GM19438 (cell line): ENCODE measurements around the gene OBP2A.
"Not testable (repeated sequence)": the region's sequence is repeated elsewhere in the genome, so short reads cannot be mapped to it uniquely, and the experiment has no call there.

Experiments used
- ATAC-seq: cut with Tn5 transposase; IDR thresholded peaks from one replicate; pipeline ENCODE4 v1.9.1; 2021; ENCODE audit warnings: low read depth; ENCODE audit not compliant: unreplicated experiment

Gene OBP2A

GRCh38 chr9:135545646-135546176, at the start of gene OBP2A:
Gene OBP2A (plus strand): TSS chr9:135546126. CDS start chr9:135546181, 55 bp downstream.
- ATAC-seq: not testable (repeated sequence)

GRCh38 chr9:135498381-135499126, 47.4 kb upstream of the OBP2A start:
- ATAC-seq: no peak

- ATAC-seq: peak; percentile 42
These were observed 46.4 kb upstream of the OBP2A start for GRCh38 chr9:135499326-135500070.

GRCh38 chr9:135500071-135500524, 45.8 kb upstream of the OBP2A start:
- ATAC-seq: peak; percentile 13

- peak; percentile 86 for ATAC-seq
These were observed 45.2 kb upstream of the OBP2A start, which contains the start of gene MRPS2 for GRCh38 chr9:135500525-135501260. Gene MRPS2 (plus strand): TSS chr9:135500682. CDS start chr9:135500711, 29 bp downstream.

GRCh38 chr9:135501261-135502167, 44.4 kb upstream of the OBP2A start:
- peak; percentile 38 for ATAC-seq

GRCh38 chr9:135502168-135502872, 43.6 kb upstream of the OBP2A start:
- ATAC-seq: no peak

- no peak for ATAC-seq
These were observed 43.0 kb upstream of the OBP2A start for GRCh38 chr9:135502873-135503321.

- no peak for ATAC-seq
These were observed 42.3 kb upstream of the OBP2A start for GRCh38 chr9:135503371-135504261.

GRCh38 chr9:135504262-135505243, 41.4 kb upstream of the OBP2A start:
- ATAC-seq: no peak

- no peak for ATAC-seq
These were observed 40.3 kb upstream of the OBP2A start for GRCh38 chr9:135505406-135506187.

- ATAC-seq: no peak
These were observed 39.4 kb upstream of the OBP2A start for GRCh38 chr9:135506327-135507103.

- ATAC-seq: no peak
These were observed 38.6 kb upstream of the OBP2A start for GRCh38 chr9:135507104-135508035.

- ATAC-seq: no peak
These were observed 37.6 kb upstream of the OBP2A start for GRCh38 chr9:135508211-135508820.
